BJ (cell line): Measurements from ENCODE around the gene TAF4B. TPM values are rescaled to one million over a fixed set of nuclear protein-coding genes. Genes with fewer than 3 reads are reported as not detected.

Experiments
- CTCF ChIA-PET: fragments of 350-600 bp; formaldehyde crosslinking; extraction: SDS; loops from one replicate; lab custom pipeline; 2021; ENCODE audit warnings: antibody characterized with exemption, inconsistent platforms; lab: Yijun Ruan, JAX
- POLR2A ChIA-PET: fragments of 300-600 bp; sonication (Branson Sonifier 250); formaldehyde crosslinking; extraction: SDS; loops from one replicate; lab custom pipeline; 2021; ENCODE audit warnings: antibody characterized with exemption; lab: Charles Lee
- DNase-seq: peaks from one replicate; pipeline ENCODE4 v3.0.0-alpha.2; 2011; ENCODE audit warnings: low read depth
- H3K27me3 ChIP-seq: 2 replicates; pipeline ENCODE4 v1.6.0; 2011; ENCODE audit warnings: low read length; ENCODE audit not compliant: control insufficient read depth, insufficient read depth
- H3K36me3 ChIP-seq: 2 replicates; pipeline ENCODE4 v1.5.1; 2011; ENCODE audit warnings: low read length; ENCODE audit not compliant: control insufficient read depth, insufficient read depth
- H3K4me3 ChIP-seq: 2 replicates; pipeline ENCODE4 v1.5.1; 2011; ENCODE audit warnings: low read depth, mild to moderate bottlenecking, control low read depth, low read length
- polyA plus RNA-seq: library from polyadenylated mRNA; depleted of rRNA; stranded (reverse); fragments of >200 nt; gene quantifications from 2 replicates; pipeline ENCODE4 v1.2.3, GENCODE V29; 2011
- TF ChIP-seq, protein P1 (sequence below): IDR thresholded peaks from 2 replicates; pipeline ENCODE4 v1.5.1; 2011; ENCODE audit warnings: low read depth, mild to moderate bottlenecking, control low read depth, inconsistent platforms, low read length, moderate library complexity; ENCODE audit not compliant: insufficient read depth

The TAF4B gene
- polyA plus RNA-seq, 1 experiment, result 1.1 TPM

DNA sequence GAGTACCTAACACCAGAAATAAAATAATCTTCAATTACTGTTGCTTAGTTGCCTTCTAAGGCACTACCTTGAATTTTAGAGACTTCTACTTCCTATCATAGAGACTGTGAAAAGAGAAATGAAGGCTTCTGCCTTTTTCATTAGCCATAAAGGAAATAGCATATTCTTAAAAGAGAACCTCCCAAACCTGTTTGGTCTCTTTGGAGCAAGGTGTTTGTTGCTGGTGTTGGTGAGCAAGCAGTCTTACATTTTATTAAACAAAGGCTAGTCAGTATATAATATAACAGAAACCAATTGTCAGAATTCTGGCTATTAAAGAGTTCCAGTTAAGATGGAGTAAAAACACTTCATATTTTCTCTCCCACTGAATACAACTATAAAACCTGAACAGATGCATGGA, 116.4 kb downstream of the TAF4B start:
- POLR2A ChIA-PET, result no interaction called here
- TF ChIP-seq, protein P1, sequence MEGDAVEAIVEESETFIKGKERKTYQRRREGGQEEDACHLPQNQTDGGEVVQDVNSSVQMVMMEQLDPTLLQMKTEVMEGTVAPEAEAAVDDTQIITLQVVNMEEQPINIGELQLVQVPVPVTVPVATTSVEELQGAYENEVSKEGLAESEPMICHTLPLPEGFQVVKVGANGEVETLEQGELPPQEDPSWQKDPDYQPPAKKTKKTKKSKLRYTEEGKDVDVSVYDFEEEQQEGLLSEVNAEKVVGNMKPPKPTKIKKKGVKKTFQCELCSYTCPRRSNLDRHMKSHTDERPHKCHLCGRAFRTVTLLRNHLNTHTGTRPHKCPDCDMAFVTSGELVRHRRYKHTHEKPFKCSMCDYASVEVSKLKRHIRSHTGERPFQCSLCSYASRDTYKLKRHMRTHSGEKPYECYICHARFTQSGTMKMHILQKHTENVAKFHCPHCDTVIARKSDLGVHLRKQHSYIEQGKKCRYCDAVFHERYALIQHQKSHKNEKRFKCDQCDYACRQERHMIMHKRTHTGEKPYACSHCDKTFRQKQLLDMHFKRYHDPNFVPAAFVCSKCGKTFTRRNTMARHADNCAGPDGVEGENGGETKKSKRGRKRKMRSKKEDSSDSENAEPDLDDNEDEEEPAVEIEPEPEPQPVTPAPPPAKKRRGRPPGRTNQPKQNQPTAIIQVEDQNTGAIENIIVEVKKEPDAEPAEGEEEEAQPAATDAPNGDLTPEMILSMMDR, result no peak
- no peak for DNase-seq
- H3K4me3 ChIP-seq, result no peak overlapping the region
- no peaks in the 10 kb centered on the region for H3K36me3 ChIP-seq
- CTCF ChIA-PET, result no interaction called here
- no peaks in the 10 kb centered on the region for H3K27me3 ChIP-seq

DNA sequence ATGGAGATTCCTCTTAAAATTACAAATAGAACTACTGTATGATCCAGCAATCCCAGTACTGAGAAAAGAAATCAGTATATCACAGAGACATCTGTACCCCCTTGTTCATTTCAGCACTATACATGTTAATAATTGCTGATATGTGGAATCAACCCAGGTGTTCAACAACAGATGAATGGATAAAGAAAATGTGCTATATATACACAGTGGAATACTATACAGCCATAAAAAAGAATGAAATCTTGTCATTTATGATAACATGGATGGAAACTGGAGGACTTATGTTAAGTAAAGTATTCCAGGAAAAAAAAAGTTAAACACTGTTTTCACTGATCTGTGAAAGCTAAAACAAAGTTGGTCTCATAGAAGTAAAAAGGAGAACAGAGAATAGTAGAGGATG, 124.7 kb downstream of the TAF4B start:
- POLR2A ChIA-PET, result no interaction called here
- DNase-seq, result no peak
- CTCF ChIA-PET, result interaction anchor here (0.7 kb wide), 2 partner anchors 53 to 81 kb away, joined by 3 to 4 read pairs; no protein-coding TSS in a partner anchor
- TF ChIP-seq, protein P1, result no peak
- H3K4me3 ChIP-seq, result no peak overlapping the region
- no peaks in the 10 kb centered on the region for H3K36me3 ChIP-seq
- no peaks in the 10 kb centered on the region for H3K27me3 ChIP-seq

DNA sequence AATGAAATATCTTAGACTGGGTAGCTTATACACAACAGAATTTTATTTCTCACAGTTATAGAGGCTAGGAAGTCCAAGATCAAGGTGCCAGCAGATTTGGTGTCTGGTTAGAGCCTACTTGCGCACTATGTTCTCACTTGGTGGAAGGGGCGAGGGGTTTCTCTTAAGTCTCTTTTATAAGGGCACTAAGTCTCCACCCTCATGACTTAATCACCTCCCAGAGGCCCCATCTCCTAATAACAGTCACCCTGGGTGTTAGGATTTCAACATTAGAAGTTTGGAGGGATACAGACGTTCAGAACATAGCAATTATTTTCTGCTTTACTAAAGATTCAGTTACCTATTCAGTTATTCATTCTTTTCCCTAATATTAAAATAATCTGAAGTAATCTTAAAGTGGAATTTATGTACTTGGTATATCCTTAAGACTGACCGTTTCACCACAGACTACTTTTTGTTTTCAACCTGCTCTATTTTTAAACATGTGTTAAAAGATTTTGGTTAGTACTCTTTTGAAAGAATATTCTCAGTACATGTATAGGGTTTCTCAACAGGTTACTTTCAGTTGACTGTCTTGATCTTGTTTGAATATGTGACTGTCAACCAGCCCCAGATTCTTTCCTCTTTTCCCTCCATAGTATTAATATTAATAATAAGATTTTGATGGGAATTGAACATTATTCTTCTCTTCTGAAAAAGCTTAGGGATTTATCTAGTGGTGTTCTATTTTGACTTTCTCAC, 130.0 kb downstream of the TAF4B start:
- no peak overlapping the region for H3K4me3 ChIP-seq
- CTCF ChIA-PET, result no interaction called here
- TF ChIP-seq, protein P1, result no peak
- no peaks in the 10 kb centered on the region for H3K27me3 ChIP-seq
- POLR2A ChIA-PET, result no interaction called here
- H3K36me3 ChIP-seq, result no peaks in the 10 kb centered on the region
- no peak for DNase-seq

DNA sequence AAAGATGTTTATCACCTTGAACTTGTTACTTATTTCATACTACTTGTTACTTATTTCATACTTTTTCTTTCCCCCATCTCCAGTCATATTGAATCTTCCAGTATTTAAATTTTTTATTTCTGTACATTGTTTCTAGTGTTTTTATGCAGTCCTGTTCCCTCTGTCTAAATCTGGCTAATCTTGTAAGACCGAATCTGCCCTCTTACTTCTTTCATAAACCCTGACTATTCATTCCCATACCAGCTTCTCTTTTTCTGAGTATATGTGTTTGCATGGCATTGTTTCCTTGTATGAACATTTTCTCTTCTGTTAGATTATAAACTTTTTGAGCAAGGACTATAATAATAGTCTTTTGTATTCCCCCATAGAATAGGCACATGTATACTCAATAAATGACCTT, 131.7 kb downstream of the TAF4B start:
- no peak for DNase-seq
- Histone ChIP-seq H3K4me3 (no peak overlapping the region), H3K36me3 (no peaks in the 10 kb centered on the region), H3K27me3 (no peaks in the 10 kb centered on the region)
- TF ChIP-seq, protein P1, result no peak
- ChIA-PET CTCF (no interaction called here), POLR2A (no interaction called here)

DNA sequence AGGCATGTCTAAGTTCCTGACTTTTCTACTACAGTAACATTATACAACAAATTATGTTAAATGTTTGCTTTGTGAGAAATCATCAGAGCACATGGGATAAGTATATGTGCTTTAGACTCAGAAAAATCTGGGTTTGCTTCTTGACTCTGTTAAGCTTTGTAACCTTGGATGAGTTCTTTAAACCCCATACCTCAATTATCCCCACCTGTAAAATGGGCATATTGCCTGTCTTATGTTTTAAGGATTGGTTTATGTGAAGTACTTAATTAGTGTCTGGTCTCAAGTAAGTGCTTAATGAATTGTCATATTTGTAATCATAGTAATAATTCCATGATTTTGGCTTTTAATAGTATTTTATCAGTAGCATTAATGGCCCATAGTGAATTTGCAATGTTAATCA, 135.8 kb downstream of the TAF4B start:
- Histone ChIP-seq H3K36me3 (no peaks in the 10 kb centered on the region), H3K27me3 (no peaks in the 10 kb centered on the region), H3K4me3 (no peak overlapping the region)
- POLR2A ChIA-PET, result no interaction called here
- TF ChIP-seq, protein P1, result no peak
- CTCF ChIA-PET, result no interaction called here
- no peak for DNase-seq
